Activated CD8-positive, alpha-beta T cell treated with anti-CD3 and anti-CD28 coated beads for 36 hours (primary cell): ENCODE measurements around the gene ACKR3. TPM values are rescaled to one million over a fixed set of nuclear protein-coding genes. Genes with fewer than 3 reads are reported as not detected.

ENCODE experiments used
- ATAC-seq: fragments of 200-7000 bp; cut with Tn5 transposase; one replicate; pipeline ENCODE4 v1.10.0; 2021; ENCODE audit warnings: mild to moderate bottlenecking, moderate library complexity
- CTCF ChIA-PET: fragments of 350-600 bp; sonication (Branson Sonifier 250); formaldehyde crosslinking; loops from one replicate; lab custom pipeline; 2021; ENCODE audit warnings: antibody characterized with exemption; lab: Charles Lee
- POLR2A ChIA-PET: fragments of 350-600 bp; sonication (Branson Sonifier 250); formaldehyde crosslinking; loops from one replicate; lab custom pipeline; 2021; ENCODE audit warnings: antibody characterized with exemption; lab: Charles Lee
- DNase-seq: peaks from one replicate; pipeline ENCODE4 v3.0.0-alpha.2; 2020
- H3K27ac Mint-ChIP-seq: one replicate; pipeline ENCODE4 v1.8.0; 2021; ENCODE audit warnings: mild to moderate bottlenecking, mixed read lengths
- H3K27me3 Mint-ChIP-seq: one replicate; pipeline ENCODE4 v1.8.0; 2021; ENCODE audit warnings: mixed read lengths
- H3K36me3 Mint-ChIP-seq: one replicate; pipeline ENCODE4 v1.8.0; 2021; ENCODE audit warnings: low read depth, mixed read lengths
- H3K4me1 Mint-ChIP-seq: one replicate; pipeline ENCODE4 v1.8.0; 2021; ENCODE audit warnings: low read depth, mixed read lengths
- H3K4me3 Mint-ChIP-seq: one replicate; pipeline ENCODE4 v1.8.0; 2021; ENCODE audit warnings: mild to moderate bottlenecking, moderate library complexity, mixed read lengths
- H3K9me3 Mint-ChIP-seq: one replicate; pipeline ENCODE4 v1.8.0; 2021; ENCODE audit warnings: mixed read lengths
- intact Hi-C: fragments of 100-400 bp; cut with micrococcal nuclease; formaldehyde crosslinking; loops from one replicate; pipeline ENCODE4 v1.10.0; 2022
- total RNA-seq, 2 experiments: library from RNA; stranded (reverse); gene quantifications; one replicate each; pipeline ENCODE4 v1.2.3, GENCODE V29; 2021
- TF ChIP-seq, protein P1 (sequence below): fragments of 200-600 bp; IDR thresholded peaks from one replicate; pipeline ENCODE4 v1.8.0; 2022; ENCODE audit warnings: antibody characterized with exemption, mild to moderate bottlenecking

The ACKR3 gene
- total RNA-seq, 2 experiments from 2014 or later, result 2.4 to 3.4 TPM

DNA sequence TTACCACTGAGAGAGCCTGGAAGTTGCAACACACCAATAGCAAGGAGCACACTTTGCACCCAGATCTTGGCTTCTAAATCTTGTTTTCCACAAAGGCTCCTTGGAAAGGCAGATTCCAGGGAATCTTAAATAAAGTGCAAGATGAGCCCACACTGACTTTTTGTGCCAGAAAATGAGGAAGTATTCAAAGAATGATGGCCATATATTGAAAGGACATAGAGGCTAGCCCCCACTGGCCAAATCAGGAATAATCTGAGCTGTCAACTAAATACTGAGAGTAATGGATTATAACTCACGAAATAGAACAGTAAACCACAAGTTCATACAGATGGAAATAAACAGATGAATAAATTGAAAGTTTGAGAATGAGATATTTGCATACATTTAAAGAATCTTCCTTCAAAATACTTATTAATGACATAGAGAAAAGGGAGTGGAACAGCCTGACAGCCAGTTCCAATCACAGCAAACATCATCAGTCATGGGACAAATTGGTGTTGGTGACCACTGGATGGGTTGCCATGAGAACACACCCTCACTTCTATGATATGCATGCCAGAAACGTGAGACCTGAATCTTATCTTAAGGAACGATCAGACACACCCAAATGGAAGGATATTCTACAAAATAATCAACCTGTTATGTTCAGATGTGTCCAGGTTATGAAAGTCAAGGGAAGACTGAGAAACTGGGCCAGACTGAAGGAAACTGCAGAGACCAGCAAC lies 12.2 kb upstream of the ACKR3 start:
- no peaks in the 10 kb centered on the region for H3K27me3 Mint-ChIP-seq
- TF ChIP-seq, protein P1, sequence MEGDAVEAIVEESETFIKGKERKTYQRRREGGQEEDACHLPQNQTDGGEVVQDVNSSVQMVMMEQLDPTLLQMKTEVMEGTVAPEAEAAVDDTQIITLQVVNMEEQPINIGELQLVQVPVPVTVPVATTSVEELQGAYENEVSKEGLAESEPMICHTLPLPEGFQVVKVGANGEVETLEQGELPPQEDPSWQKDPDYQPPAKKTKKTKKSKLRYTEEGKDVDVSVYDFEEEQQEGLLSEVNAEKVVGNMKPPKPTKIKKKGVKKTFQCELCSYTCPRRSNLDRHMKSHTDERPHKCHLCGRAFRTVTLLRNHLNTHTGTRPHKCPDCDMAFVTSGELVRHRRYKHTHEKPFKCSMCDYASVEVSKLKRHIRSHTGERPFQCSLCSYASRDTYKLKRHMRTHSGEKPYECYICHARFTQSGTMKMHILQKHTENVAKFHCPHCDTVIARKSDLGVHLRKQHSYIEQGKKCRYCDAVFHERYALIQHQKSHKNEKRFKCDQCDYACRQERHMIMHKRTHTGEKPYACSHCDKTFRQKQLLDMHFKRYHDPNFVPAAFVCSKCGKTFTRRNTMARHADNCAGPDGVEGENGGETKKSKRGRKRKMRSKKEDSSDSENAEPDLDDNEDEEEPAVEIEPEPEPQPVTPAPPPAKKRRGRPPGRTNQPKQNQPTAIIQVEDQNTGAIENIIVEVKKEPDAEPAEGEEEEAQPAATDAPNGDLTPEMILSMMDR, result no peak
- ATAC-seq, result no peak
- H3K4me3 Mint-ChIP-seq, result no peak overlapping the region
- POLR2A ChIA-PET, result interaction anchor here (1.2 kb wide), 1 partner anchor 10 kb away, joined by 4 read pairs; no protein-coding TSS in a partner anchor
- H3K36me3 Mint-ChIP-seq, result peaks cover 25% of the 10 kb centered on the region
- H3K4me1 Mint-ChIP-seq, result peaks cover 71% of the 10 kb centered on the region
- intact Hi-C loops, result no loop called here
- no peak for DNase-seq
- H3K27ac Mint-ChIP-seq, result peak overlapping the region; percentile 16
- CTCF ChIA-PET, result interaction anchor here (1.5 to 5.2 kb wide), 3 partner anchors 11 to 44 kb away, joined by 4 to 34 read pairs (median 29); partner anchors contain the start of gene ACKR3
- H3K9me3 Mint-ChIP-seq, result peaks cover 14% of the 10 kb centered on the region

DNA sequence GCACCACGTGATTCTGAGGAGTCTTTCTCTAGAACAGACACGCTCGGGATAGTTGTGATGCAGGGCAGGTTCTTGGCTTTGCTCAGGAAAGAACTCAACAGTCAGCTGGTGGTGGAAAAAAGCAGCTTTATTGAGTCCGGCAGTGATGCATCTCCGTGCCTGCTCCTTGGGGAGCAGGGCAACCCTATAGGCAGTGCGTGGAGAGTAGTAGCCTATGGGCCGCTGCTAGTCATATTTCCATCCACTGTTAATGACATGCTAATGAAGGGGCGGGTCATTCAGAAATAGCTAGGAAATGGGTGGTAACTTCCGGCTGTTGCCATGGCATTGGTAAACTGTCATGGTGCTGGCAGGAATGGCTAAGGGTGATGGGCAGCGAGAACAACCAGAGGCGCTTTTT lies 11.6 kb upstream of the ACKR3 start:
- H3K27me3 Mint-ChIP-seq, result no peaks in the 10 kb centered on the region
- no peak for DNase-seq
- H3K4me1 Mint-ChIP-seq, result peaks cover 65% of the 10 kb centered on the region
- no peak overlapping the region for H3K4me3 Mint-ChIP-seq
- POLR2A ChIA-PET, result interaction anchor here (1.2 kb wide), 1 partner anchor 11 kb away, joined by 4 read pairs; no protein-coding TSS in a partner anchor
- no peak for ATAC-seq
- intact Hi-C loops, result no loop called here
- CTCF ChIA-PET, result interaction anchor here (1.5 to 5.2 kb wide), 5 partner anchors 11 to 45 kb away, joined by 4 to 34 read pairs (median 17); partner anchors contain the start of gene ACKR3
- peaks cover 30% of the 10 kb centered on the region for H3K36me3 Mint-ChIP-seq
- TF ChIP-seq, protein P1, result no peak
- peak overlapping the region; percentile 58 for H3K27ac Mint-ChIP-seq
- H3K9me3 Mint-ChIP-seq, result peaks cover 14% of the 10 kb centered on the region

DNA sequence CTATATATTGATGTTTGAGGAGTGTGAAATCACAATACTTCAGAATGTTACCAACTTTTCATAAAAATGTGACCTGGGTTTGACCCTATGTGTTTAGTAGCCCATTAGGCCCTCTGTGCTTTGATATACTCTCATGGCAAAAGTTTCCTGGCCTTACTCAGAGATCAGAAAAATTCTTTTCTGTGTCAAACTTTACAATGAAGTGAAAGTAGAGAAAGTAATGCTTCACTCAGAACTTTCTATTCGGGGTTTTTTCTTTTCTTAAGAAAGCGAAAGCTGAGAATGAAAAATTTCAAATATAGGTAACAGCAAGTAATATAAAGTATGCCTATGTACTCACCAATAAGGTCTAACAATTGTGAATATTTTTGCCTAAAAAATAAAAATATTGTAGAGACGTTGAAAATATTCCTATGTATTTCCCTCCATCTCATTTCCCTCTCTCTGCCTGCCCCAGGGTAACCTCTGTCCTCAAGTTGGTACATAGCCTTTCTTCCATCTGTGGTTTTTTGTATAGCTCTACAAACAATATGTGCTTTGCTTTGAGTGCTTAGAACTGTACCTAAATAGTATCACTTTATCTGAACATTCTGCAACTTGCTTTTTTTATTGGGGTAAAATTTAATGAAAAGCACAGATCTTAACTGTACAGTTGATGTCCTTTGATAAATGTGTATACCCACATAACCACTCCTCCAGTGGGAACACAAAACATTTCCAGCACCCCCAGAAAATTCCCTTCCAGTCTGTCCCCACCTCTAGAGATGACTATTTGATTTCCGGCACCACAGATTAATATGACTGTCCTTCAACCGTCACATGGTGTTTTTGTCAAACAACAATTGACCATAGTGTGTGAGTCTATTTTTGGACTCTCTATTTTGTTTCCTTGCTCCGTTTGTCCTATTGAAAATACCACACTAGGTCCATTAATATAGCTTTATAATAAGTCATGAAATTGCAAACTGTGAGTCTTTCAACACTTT lies 10.3 kb upstream of the ACKR3 start:
- no peak for DNase-seq
- Mint-ChIP-seq H3K9me3 (peaks cover 7% of the 10 kb centered on the region), H3K27ac (peak overlapping the region; percentile 75), H3K4me3 (peak overlapping the region; percentile 34), H3K4me1 (peaks cover 53% of the 10 kb centered on the region), H3K36me3 (peaks cover 26% of the 10 kb centered on the region), H3K27me3 (no peaks in the 10 kb centered on the region)
- TF ChIP-seq, protein P1, result no peak
- ChIA-PET CTCF (interaction anchor here (0.8 to 3.3 kb wide), 7 partner anchors 10 to 206 kb away, joined by 3 to 17 read pairs (median 3); partner anchors contain the start of gene ACKR3), POLR2A (interaction anchor here (1.0 to 1.4 kb wide), 2 partner anchors 13 to 28 kb away, joined by 3 read pairs; no protein-coding TSS in a partner anchor)
- intact Hi-C loops, result no loop called here
- peak; percentile 42 for ATAC-seq

DNA sequence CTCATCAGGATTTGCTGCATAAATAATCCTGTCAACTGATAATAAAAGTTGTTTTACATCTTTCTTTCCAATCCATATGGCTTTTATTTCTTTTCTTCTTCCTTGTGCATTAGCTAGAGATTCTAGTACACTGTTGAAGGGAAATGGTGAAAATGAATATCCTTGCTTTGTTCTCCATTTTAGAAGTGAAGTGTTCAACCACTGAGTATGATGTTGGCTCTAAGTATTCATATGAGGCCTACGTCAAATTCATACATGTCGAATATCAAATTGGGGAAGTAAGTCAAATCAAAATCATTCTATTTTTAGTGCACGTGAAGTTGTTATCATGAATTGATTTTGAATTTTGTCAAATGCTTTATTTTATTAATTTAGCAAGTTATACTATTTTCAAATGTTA lies 7.8 kb upstream of the ACKR3 start:
- Mint-ChIP-seq H3K27ac (no peak overlapping the region), H3K27me3 (no peaks in the 10 kb centered on the region), H3K4me1 (peaks cover 35% of the 10 kb centered on the region), H3K9me3 (no peaks in the 10 kb centered on the region), H3K4me3 (no peak overlapping the region), H3K36me3 (peaks cover 15% of the 10 kb centered on the region)
- CTCF ChIA-PET, result no interaction called here
- TF ChIP-seq, protein P1, result no peak
- intact Hi-C loops, result no loop called here
- ATAC-seq (no peak), DNase-seq (no peak)
- POLR2A ChIA-PET, result no interaction called here
